Activated CD8-positive, alpha-beta T cell treated with anti-CD3 and anti-CD28 coated beads for 36 hours (primary cell): Measurements from ENCODE around the gene FUT8. TPM values are rescaled to one million over a fixed set of nuclear protein-coding genes. Genes with fewer than 3 reads are reported as not detected.
A peak's percentile ranks its signal among the peaks of the same experiment; 100 is the strongest.

Source experiments
- ATAC-seq: fragments of 200-7000 bp; cut with Tn5 transposase; one replicate; pipeline ENCODE4 v1.10.0; 2021; ENCODE audit warnings: mild to moderate bottlenecking, moderate library complexity
- CTCF ChIA-PET: fragments of 350-600 bp; sonication (Branson Sonifier 250); formaldehyde crosslinking; loops from one replicate; lab custom pipeline; 2021; ENCODE audit warnings: antibody characterized with exemption; lab: Charles Lee
- POLR2A ChIA-PET: fragments of 350-600 bp; sonication (Branson Sonifier 250); formaldehyde crosslinking; loops from one replicate; lab custom pipeline; 2021; ENCODE audit warnings: antibody characterized with exemption; lab: Charles Lee
- DNase-seq: peaks from one replicate; pipeline ENCODE4 v3.0.0-alpha.2; 2020
- H3K27ac Mint-ChIP-seq: one replicate; pipeline ENCODE4 v1.8.0; 2021; ENCODE audit warnings: mild to moderate bottlenecking, mixed read lengths
- H3K27me3 Mint-ChIP-seq: one replicate; pipeline ENCODE4 v1.8.0; 2021; ENCODE audit warnings: mixed read lengths
- H3K36me3 Mint-ChIP-seq: one replicate; pipeline ENCODE4 v1.8.0; 2021; ENCODE audit warnings: low read depth, mixed read lengths
- H3K4me1 Mint-ChIP-seq: one replicate; pipeline ENCODE4 v1.8.0; 2021; ENCODE audit warnings: low read depth, mixed read lengths
- H3K4me3 Mint-ChIP-seq: one replicate; pipeline ENCODE4 v1.8.0; 2021; ENCODE audit warnings: mild to moderate bottlenecking, moderate library complexity, mixed read lengths
- H3K9me3 Mint-ChIP-seq: one replicate; pipeline ENCODE4 v1.8.0; 2021; ENCODE audit warnings: mixed read lengths
- CTCF ChIP-seq: fragments of 200-600 bp; IDR thresholded peaks from one replicate; pipeline ENCODE4 v1.8.0; 2022; ENCODE audit warnings: antibody characterized with exemption, mild to moderate bottlenecking
- intact Hi-C: fragments of 100-400 bp; cut with micrococcal nuclease; formaldehyde crosslinking; loops from one replicate; pipeline ENCODE4 v1.10.0; 2022
- total RNA-seq, 2 experiments: library from RNA; stranded (reverse); gene quantifications; one replicate each; pipeline ENCODE4 v1.2.3, GENCODE V29; 2021

Gene FUT8
- total RNA-seq, 2 experiments from 2014 or later = 55.7 to 61.0 TPM

- H3K9me3 Mint-ChIP-seq = peaks cover 5% of the 10 kb centered on the region
- TF ChIP-seq CTCF = no peak
- ChIA-PET POLR2A (interaction anchor here (0.7 to 0.9 kb wide), 3 partner anchors 20 to 156 kb away, joined by 3 to 4 read pairs (median 3); no protein-coding TSS in a partner anchor), CTCF (interaction anchor here (1.3 to 1.5 kb wide), 4 partner anchors 9 to 511 kb away, joined by 3 to 7 read pairs (median 3); no protein-coding TSS in a partner anchor)
- peaks cover 38% of the 10 kb centered on the region for H3K36me3 Mint-ChIP-seq
- intact Hi-C loops = no loop called here
- no peak for ATAC-seq
- no peaks in the 10 kb centered on the region for H3K27me3 Mint-ChIP-seq
- peaks cover 52% of the 10 kb centered on the region for H3K4me1 Mint-ChIP-seq
- peak overlapping the region; percentile 66 for H3K27ac Mint-ChIP-seq
- no peak for DNase-seq
- H3K4me3 Mint-ChIP-seq = no peak overlapping the region
These were observed 26.6 kb downstream of the FUT8 start for GRCh38 chr14:65439117-65439516.

GRCh38 chr14:65440230-65440629 is 27.7 kb downstream of the FUT8 start:
- peaks cover 41% of the 10 kb centered on the region for H3K36me3 Mint-ChIP-seq
- ATAC-seq = no peak
- H3K27ac Mint-ChIP-seq = no peak overlapping the region
- peaks cover 7% of the 10 kb centered on the region for H3K9me3 Mint-ChIP-seq
- H3K4me1 Mint-ChIP-seq = peaks cover 58% of the 10 kb centered on the region
- H3K27me3 Mint-ChIP-seq = no peaks in the 10 kb centered on the region
- no peak for DNase-seq
- TF ChIP-seq CTCF = no peak
- intact Hi-C loops = no loop called here
- ChIA-PET POLR2A (no interaction called here), CTCF (interaction anchor here (1.2 kb wide), 1 partner anchor 384 kb away, joined by 6 read pairs; no protein-coding TSS in a partner anchor)
- H3K4me3 Mint-ChIP-seq = no peak overlapping the region

- peaks cover 41% of the 10 kb centered on the region for H3K36me3 Mint-ChIP-seq
These were observed 31.7 kb downstream of the FUT8 start for GRCh38 chr14:65444230-65444629.

GRCh38 chr14:65446159-65446558 is 33.6 kb downstream of the FUT8 start:
- no peak for ATAC-seq
- ChIA-PET CTCF (interaction anchor here (0.9 to 1.6 kb wide), 3 partner anchors 9 to 221 kb away, joined by 3 read pairs; no protein-coding TSS in a partner anchor), POLR2A (interaction anchor here (0.6 kb wide), 1 partner anchor 88 kb away, joined by 3 read pairs; no protein-coding TSS in a partner anchor)
- intact Hi-C loops = no loop called here
- TF ChIP-seq CTCF = no peak
- peaks cover 8% of the 10 kb centered on the region for H3K9me3 Mint-ChIP-seq
- H3K27ac Mint-ChIP-seq = no peak overlapping the region
- DNase-seq = no peak
- H3K4me1 Mint-ChIP-seq = peaks cover 42% of the 10 kb centered on the region
- peaks cover 50% of the 10 kb centered on the region for H3K36me3 Mint-ChIP-seq
- H3K27me3 Mint-ChIP-seq = no peaks in the 10 kb centered on the region
- H3K4me3 Mint-ChIP-seq = no peak overlapping the region

More at GRCh38 chr14:65444230-65444629, 31.7 kb downstream of the FUT8 start:
- ChIA-PET CTCF (interaction anchor here (1.0 to 2.2 kb wide), 6 partner anchors 29 to 280 kb away, joined by 3 to 5 read pairs (median 3); no protein-coding TSS in a partner anchor), POLR2A (no interaction called here)
- TF ChIP-seq CTCF = no peak
- Mint-ChIP-seq H3K4me3 (no peak overlapping the region), H3K4me1 (peaks cover 43% of the 10 kb centered on the region), H3K9me3 (peaks cover 6% of the 10 kb centered on the region), H3K27ac (peak overlapping the region; percentile 81), H3K27me3 (no peaks in the 10 kb centered on the region)
- ATAC-seq = peak; percentile 72
- DNase-seq = no peak
- intact Hi-C loops = no loop called here

- H3K36me3 Mint-ChIP-seq = peaks cover 65% of the 10 kb centered on the region
- intact Hi-C loops = no loop called here
- H3K27me3 Mint-ChIP-seq = no peaks in the 10 kb centered on the region
- peaks cover 57% of the 10 kb centered on the region for H3K4me1 Mint-ChIP-seq
- ATAC-seq (no peak), DNase-seq (no peak)
- no peak overlapping the region for H3K4me3 Mint-ChIP-seq
- H3K9me3 Mint-ChIP-seq = peaks cover 11% of the 10 kb centered on the region
- ChIA-PET CTCF (interaction anchor here (0.9 to 1.0 kb wide), 2 partner anchors 9 to 11 kb away, joined by 3 to 4 read pairs; no protein-coding TSS in a partner anchor), POLR2A (no interaction called here)
- no peak for TF ChIP-seq CTCF
- H3K27ac Mint-ChIP-seq = no peak overlapping the region
These were observed 37.1 kb downstream of the FUT8 start for GRCh38 chr14:65449647-65450046.
